ENCODE measurements around the gene KASH5.
A peak's percentile ranks its signal among the peaks of the same experiment; 100 is the strongest.

KASH5 gene

DNA sequence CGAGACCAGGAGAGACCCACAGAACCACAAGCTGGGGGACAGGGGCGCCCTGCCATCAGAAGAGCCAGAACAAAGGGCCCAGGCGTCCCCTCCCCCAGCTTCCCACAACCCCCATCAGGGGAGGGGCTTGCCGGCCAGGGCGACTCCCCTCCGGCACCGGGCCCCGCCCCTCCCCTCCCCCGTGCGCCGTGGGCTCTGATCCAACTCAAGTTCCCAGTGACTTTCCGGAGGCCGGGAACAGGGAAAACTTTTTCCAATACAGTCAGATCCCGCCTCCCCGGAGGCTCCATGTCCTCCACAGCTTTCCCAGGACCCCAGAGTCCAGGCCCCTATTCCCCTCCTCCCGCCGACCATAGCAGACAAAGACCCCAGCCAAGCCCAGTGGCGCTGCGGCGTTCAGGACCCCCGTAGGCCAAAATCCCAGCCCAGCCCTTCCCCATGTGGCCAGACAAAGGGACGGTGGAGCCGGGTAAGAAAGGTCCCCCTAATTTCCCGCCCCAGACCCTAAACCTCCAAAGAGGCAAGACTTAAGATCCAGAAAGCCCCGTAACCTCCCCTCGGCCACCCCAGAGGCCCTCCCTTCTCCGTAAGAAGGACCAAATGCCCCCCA, 26.5 kb upstream of the KASH5 start:
- H3K27me3 ChIP-seq (ENCODE audit: insufficient read depth, low read length): no peaks in the 10 kb centered on the region
- H2BK120ac ChIP-seq (ENCODE audit: insufficient read depth, low read length, poor library complexity): peak overlapping the region; percentile 98
- H2BK12ac ChIP-seq (ENCODE audit: low read length): peak overlapping the region; percentile 42
- peak overlapping the region; percentile 99 for H3K14ac ChIP-seq (ENCODE audit: low read length)
- H3K27ac ChIP-seq (ENCODE audit: low read depth, low read length): peak overlapping the region; percentile 89
- H2AK5ac ChIP-seq (ENCODE audit: low read length): peak overlapping the region; percentile 100
- H3K79me1 ChIP-seq (ENCODE audit: low read length): peaks cover 14% of the 10 kb centered on the region
- peak overlapping the region; percentile 98 for H3K9ac ChIP-seq (ENCODE audit: low read length)
- no peak overlapping the region for H3K23ac ChIP-seq (ENCODE audit: low read length)
- H4K91ac ChIP-seq (ENCODE audit: low read depth, low read length): peak overlapping the region; percentile 98
- peak overlapping the region; percentile 82 for H2AFZ ChIP-seq (ENCODE audit: insufficient read depth, low read length, poor library complexity)
- peak overlapping the region; percentile 80 for H3K4me2 ChIP-seq (ENCODE audit: low read length)
- H4K8ac ChIP-seq (ENCODE audit: low read depth, low read length): peak overlapping the region; percentile 99
- peak overlapping the region; percentile 90 for H2BK5ac ChIP-seq (ENCODE audit: low read depth, low read length, poor library complexity)
- WGBS (ENCODE audit: extremely low coverage, insufficient coverage, insufficient read length): no CpG with 5 or more reads among the region's 27 CpGs
- peaks cover 5 to 10% of the 10 kb centered on the region in 2 experiments for H3K4me1 ChIP-seq (ENCODE audit: control insufficient read depth in 1 of 2, insufficient read depth in 2 of 2, low read length in 2 of 2)
- H3K4me3 ChIP-seq (ENCODE audit: low read depth, low read length): peak overlapping the region; percentile 98
- H4K12ac ChIP-seq (ENCODE audit: low read depth, low read length): peak overlapping the region; percentile 99
- H3K18ac ChIP-seq (ENCODE audit: low read length): peak overlapping the region; percentile 97
- H3K36me3 ChIP-seq (ENCODE audit: control insufficient read depth in 1 of 2, insufficient read depth in 2 of 2, low read length in 2 of 2): peaks cover 30 to 31% of the 10 kb centered on the region in 2 experiments
- H3K9me3 ChIP-seq (ENCODE audit: insufficient read depth, low read depth, low read length): peaks cover 3% of the 10 kb centered on the region
- H3K4ac ChIP-seq (ENCODE audit: low read depth, low read length): peak overlapping the region; percentile 98
- H3K79me2 ChIP-seq (ENCODE audit: control insufficient read depth, insufficient read depth, low read length, poor library complexity): peaks cover 12% of the 10 kb centered on the region
- DNase-seq: peak; percentile 21 to 57

DNA sequence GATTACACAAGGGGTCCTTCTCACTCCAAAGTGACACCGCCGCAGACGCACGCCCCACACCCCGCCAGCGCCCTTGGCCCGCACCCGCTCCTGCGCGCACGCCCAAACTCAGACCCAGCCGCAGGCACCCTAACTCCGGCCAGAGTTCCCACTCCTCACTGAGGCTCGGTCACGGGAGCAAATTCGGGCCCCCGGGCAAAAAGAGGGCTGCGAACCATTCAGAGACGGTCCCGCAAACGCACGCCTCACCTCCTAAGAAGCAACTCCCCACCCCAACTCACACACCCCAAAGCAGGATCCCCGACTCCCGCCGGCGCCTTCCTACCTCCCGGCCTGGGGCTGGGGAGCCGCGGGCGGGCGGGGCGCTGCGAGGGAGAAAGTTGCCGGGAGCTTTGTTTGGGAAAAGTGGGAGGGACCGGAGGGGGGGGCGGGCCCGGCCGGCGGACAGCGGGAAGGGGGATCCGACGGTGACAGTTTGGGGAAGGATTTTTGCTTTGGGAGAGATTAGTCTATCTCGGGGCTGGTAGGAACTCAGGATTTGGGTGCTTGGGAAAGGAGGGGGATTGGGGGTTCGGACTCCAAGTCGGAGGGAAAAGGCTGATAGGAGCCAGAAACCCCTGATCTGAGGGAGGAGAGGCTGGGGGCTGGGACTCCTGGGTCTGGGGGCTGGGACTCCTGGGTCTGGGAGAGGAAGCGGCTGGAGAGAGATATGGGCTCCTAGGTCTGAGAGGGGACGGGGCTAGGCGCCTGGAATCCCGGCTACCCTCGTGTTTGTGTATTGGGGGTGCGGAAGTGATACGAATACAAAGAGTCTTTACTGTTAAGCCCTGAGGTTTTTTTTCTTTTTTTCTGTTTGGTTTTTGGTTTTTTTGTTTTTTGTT, 25.8 kb upstream of the KASH5 start, which contains the start of gene TEAD2:
TEAD2 (minus strand) TSS at position 369 of the 881 bp plus-strand sequence. CDS start 2,341 bp downstream, outside the sequence.
- H3K27me3 ChIP-seq (ENCODE audit: insufficient read depth, low read length): no peaks in the 10 kb centered on the region
- no CpG with 5 or more reads among the region's 52 CpGs for WGBS (ENCODE audit: extremely low coverage, insufficient coverage, insufficient read length)
- peaks cover 24% of the 10 kb centered on the region in 2 experiments for H3K36me3 ChIP-seq (ENCODE audit: control insufficient read depth in 1 of 2, insufficient read depth in 2 of 2, low read length in 2 of 2)
- peaks cover 14% of the 10 kb centered on the region for H3K79me1 ChIP-seq (ENCODE audit: low read length)
- peaks cover 12% of the 10 kb centered on the region for H3K79me2 ChIP-seq (ENCODE audit: control insufficient read depth, insufficient read depth, low read length, poor library complexity)
- H3K4ac ChIP-seq (ENCODE audit: low read depth, low read length): peak within 1 kb of the TSS; percentile 98
- H3K18ac ChIP-seq (ENCODE audit: low read length): peak within 1 kb of the TSS; percentile 97
- H4K12ac ChIP-seq (ENCODE audit: low read depth, low read length): peak within 1 kb of the TSS; percentile 99
- H3K9ac ChIP-seq (ENCODE audit: low read length): peak within 1 kb of the TSS; percentile 98
- H3K27ac ChIP-seq (ENCODE audit: low read depth, low read length): peak within 1 kb of the TSS; percentile 89
- peak within 1 kb of the TSS; percentile 90 for H2BK5ac ChIP-seq (ENCODE audit: low read depth, low read length, poor library complexity)
- H4K8ac ChIP-seq (ENCODE audit: low read depth, low read length): peak within 1 kb of the TSS; percentile 99
- H3K4me1 ChIP-seq (ENCODE audit: control insufficient read depth in 1 of 2, insufficient read depth in 2 of 2, low read length in 2 of 2): peaks cover 3 to 7% of the 10 kb centered on the region in 2 experiments
- H2BK12ac ChIP-seq (ENCODE audit: low read length): peak within 1 kb of the TSS; percentile 42
- peak within 1 kb of the TSS; percentile 98 for H2BK120ac ChIP-seq (ENCODE audit: insufficient read depth, low read length, poor library complexity)
- peak in 1 of 2 donors; percentile 43 for DNase-seq
- peak within 1 kb of the TSS; percentile 98 for H3K4me3 ChIP-seq (ENCODE audit: low read depth, low read length)
- H3K14ac ChIP-seq (ENCODE audit: low read length): peak within 1 kb of the TSS; percentile 99
- H2AFZ ChIP-seq (ENCODE audit: insufficient read depth, low read length, poor library complexity): peak within 1 kb of the TSS; percentile 82
- H3K23ac ChIP-seq (ENCODE audit: low read length): no peak within 1 kb of the TSS
- peak within 1 kb of the TSS; percentile 80 for H3K4me2 ChIP-seq (ENCODE audit: low read length)
- peak within 1 kb of the TSS; percentile 98 for H4K91ac ChIP-seq (ENCODE audit: low read depth, low read length)
- H2AK5ac ChIP-seq (ENCODE audit: low read length): peak within 1 kb of the TSS; percentile 100
- H3K9me3 ChIP-seq (ENCODE audit: insufficient read depth, low read depth, low read length): peaks cover 3% of the 10 kb centered on the region

GRCh38 chr19:49362929-49363267, 25.2 kb upstream of the KASH5 start:
- Histone ChIP-seq H3K14ac (ENCODE audit: low read length) (peak overlapping the region; percentile 41), H3K4ac (ENCODE audit: low read depth, low read length) (peak overlapping the region; percentile 34)
- WGBS (ENCODE audit: extremely low coverage, insufficient coverage, insufficient read length): no CpG with 5 or more reads among the region's 14 CpGs

DNA sequence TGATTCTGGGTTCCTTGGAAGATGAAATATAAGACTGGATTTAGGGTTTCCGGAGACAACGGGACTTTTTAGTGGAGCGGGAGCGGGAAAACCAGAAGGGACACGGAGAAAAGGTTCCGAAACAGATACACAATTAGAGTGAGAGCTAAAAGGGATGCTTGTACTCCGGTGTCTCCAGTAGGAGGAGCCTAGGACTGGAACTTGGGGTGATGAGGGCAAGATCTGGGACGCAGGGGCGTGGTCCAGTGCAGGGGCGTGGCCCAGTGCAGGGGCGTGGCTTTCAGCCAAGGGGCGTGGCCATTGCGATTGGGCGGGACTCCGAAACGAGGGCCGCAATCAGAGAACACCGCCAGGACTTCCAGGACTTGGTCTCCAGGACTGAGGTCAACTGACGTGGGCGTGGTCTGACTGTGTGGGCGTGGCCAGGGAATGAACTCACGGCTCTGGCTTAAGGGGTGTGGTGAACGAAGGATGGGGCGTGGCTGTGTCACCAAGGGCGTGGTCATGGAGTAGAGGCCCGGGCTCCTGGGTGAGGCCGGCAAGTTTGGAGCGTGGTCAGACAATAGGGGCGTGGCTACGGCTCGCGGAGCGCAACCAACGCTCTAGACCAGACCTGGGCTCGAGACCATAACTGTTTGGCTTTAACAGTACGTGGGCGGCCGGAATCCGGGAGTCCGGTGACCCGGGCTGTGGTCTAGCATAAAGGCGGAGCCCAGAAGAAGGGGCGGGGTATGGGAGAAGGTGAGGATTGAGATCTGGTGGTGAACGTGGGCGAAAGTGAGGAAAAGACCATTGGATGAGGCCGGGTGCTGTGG, 24.6 kb upstream of the KASH5 start, which contains the start of gene DKKL1:
DKKL1 (plus strand) TSS at position 610 of the 815 bp plus-strand sequence; CDS start at position 732, 122 bp downstream.
- H2AK5ac ChIP-seq (ENCODE audit: low read length): no peak within 1 kb of the TSS
- H2BK120ac ChIP-seq (ENCODE audit: insufficient read depth, low read length, poor library complexity): no peak within 1 kb of the TSS
- H3K4me2 ChIP-seq (ENCODE audit: low read length): peak within 1 kb of the TSS; percentile 80
- H2AFZ ChIP-seq (ENCODE audit: insufficient read depth, low read length, poor library complexity): peak within 1 kb of the TSS; percentile 76
- H3K14ac ChIP-seq (ENCODE audit: low read length): peak within 1 kb of the TSS; percentile 41
- peak within 1 kb of the TSS; percentile 34 for H3K4ac ChIP-seq (ENCODE audit: low read depth, low read length)
- H2BK12ac ChIP-seq (ENCODE audit: low read length): no peak within 1 kb of the TSS
- peak within 1 kb of the TSS; percentile 24 for H3K27ac ChIP-seq (ENCODE audit: low read depth, low read length)
- peak; percentile 97 to 99 for DNase-seq
- H3K9me3 ChIP-seq (ENCODE audit: insufficient read depth, low read depth, low read length): peaks cover 3% of the 10 kb centered on the region
- peak within 1 kb of the TSS; percentile 12 for H2BK5ac ChIP-seq (ENCODE audit: low read depth, low read length, poor library complexity)
- peak within 1 kb of the TSS; percentile 47 for H4K12ac ChIP-seq (ENCODE audit: low read depth, low read length)
- peaks cover 14% of the 10 kb centered on the region for H3K79me1 ChIP-seq (ENCODE audit: low read length)
- WGBS (ENCODE audit: extremely low coverage, insufficient coverage, insufficient read length): no CpG with 5 or more reads among the region's 46 CpGs
- H3K9ac ChIP-seq (ENCODE audit: low read length): no peak within 1 kb of the TSS
- no peak within 1 kb of the TSS for H4K91ac ChIP-seq (ENCODE audit: low read depth, low read length)
- H3K18ac ChIP-seq (ENCODE audit: low read length): no peak within 1 kb of the TSS
- H4K8ac ChIP-seq (ENCODE audit: low read depth, low read length): peak within 1 kb of the TSS; percentile 70
- H3K4me1 ChIP-seq (ENCODE audit: control insufficient read depth in 1 of 2, insufficient read depth in 2 of 2, low read length in 2 of 2): peaks cover 0 to 4% of the 10 kb centered on the region in 2 experiments
- peaks cover 12% of the 10 kb centered on the region for H3K79me2 ChIP-seq (ENCODE audit: control insufficient read depth, insufficient read depth, low read length, poor library complexity)
- H3K36me3 ChIP-seq (ENCODE audit: control insufficient read depth in 1 of 2, insufficient read depth in 2 of 2, low read length in 2 of 2): peaks cover 12 to 13% of the 10 kb centered on the region in 2 experiments
- H3K4me3 ChIP-seq (ENCODE audit: low read depth, low read length): no peak within 1 kb of the TSS
- H3K27me3 ChIP-seq (ENCODE audit: insufficient read depth, low read length): no peaks in the 10 kb centered on the region
- H3K23ac ChIP-seq (ENCODE audit: low read length): no peak within 1 kb of the TSS

More at GRCh38 chr19:49362929-49363267, 25.2 kb upstream of the KASH5 start:
- peak; percentile 10 to 49 for DNase-seq
- Histone ChIP-seq H3K4me1 (ENCODE audit: control insufficient read depth in 1 of 2, insufficient read depth in 2 of 2, low read length in 2 of 2) (peaks cover 0 to 4% of the 10 kb centered on the region in 2 experiments), H4K12ac (ENCODE audit: low read depth, low read length) (peak overlapping the region; percentile 47), H3K9ac (ENCODE audit: low read length) (no peak overlapping the region), H3K4me2 (ENCODE audit: low read length) (peak overlapping the region; percentile 80), H3K79me2 (ENCODE audit: control insufficient read depth, insufficient read depth, low read length, poor library complexity) (peaks cover 12% of the 10 kb centered on the region), H3K79me1 (ENCODE audit: low read length) (peaks cover 14% of the 10 kb centered on the region), H3K27ac (ENCODE audit: low read depth, low read length) (peak overlapping the region; percentile 24), H2BK120ac (ENCODE audit: insufficient read depth, low read length, poor library complexity) (no peak overlapping the region), H4K8ac (ENCODE audit: low read depth, low read length) (peak overlapping the region; percentile 70), H2BK12ac (ENCODE audit: low read length) (no peak overlapping the region), H3K36me3 (ENCODE audit: control insufficient read depth in 1 of 2, insufficient read depth in 2 of 2, low read length in 2 of 2) (peaks cover 17 to 18% of the 10 kb centered on the region in 2 experiments), H3K9me3 (ENCODE audit: insufficient read depth, low read depth, low read length) (peaks cover 3% of the 10 kb centered on the region), H2AK5ac (ENCODE audit: low read length) (no peak overlapping the region), H3K27me3 (ENCODE audit: insufficient read depth, low read length) (no peaks in the 10 kb centered on the region), H3K18ac (ENCODE audit: low read length) (no peak overlapping the region), H2AFZ (ENCODE audit: insufficient read depth, low read length, poor library complexity) (peak overlapping the region; percentile 76), H3K23ac (ENCODE audit: low read length) (no peak overlapping the region), H3K4me3 (ENCODE audit: low read depth, low read length) (no peak overlapping the region), H4K91ac (ENCODE audit: low read depth, low read length) (no peak overlapping the region), H2BK5ac (ENCODE audit: low read depth, low read length, poor library complexity) (peak overlapping the region; percentile 12)

Data from trophoblast cell (in vitro differentiated cells and primary cell).